Measurements from ENCODE around the gene FAM47E. TPM values are rescaled to one million over a fixed set of nuclear protein-coding genes. Genes with fewer than 3 reads are reported as not detected.
A peak's percentile ranks its signal among the peaks of the same experiment; 100 is the strongest.

FAM47E gene
- total and polyA plus RNA-seq, 2 donors (not counting 3 experiments of a cell fraction or from before 2014, with no cell fraction given): 0.11 TPM; not detected in 1

DNA sequence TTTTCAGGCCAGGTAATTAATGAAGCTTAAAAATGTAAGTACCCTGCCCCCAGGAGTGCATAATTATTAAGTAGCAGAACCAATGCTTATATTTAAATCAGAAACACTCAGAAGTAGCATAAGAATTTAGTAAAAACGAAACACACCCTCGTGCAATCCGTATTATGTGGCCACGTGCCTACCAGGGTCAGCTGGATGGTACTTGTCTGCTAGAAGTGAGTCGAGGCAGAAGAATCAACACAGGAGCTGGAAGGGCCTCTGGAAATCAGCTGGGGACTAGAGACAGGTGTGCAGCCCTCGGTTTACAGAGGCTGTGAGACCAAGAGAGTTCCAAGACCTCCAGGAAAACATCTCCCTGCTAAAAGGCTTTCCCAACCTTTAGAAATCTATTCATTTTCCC, 559 bp upstream of the FAM47E start:
- intact Hi-C loops (cut with micrococcal nuclease): loop anchor here (2.0 kb wide), 2 partner anchors 38 to 124 kb away; partner anchors contain the start of gene SCARB2
- H3K4me2 ChIP-seq (ENCODE audit: insufficient read depth, low read length): peak overlapping the region; percentile 44
- no peak for TF ChIP-seq MAX (IDR thresholded peaks at IDR 0.05; ENCODE audit: insufficient read depth, insufficient read length)
- no peak for TF ChIP-seq POLR2AphosphoS5 (IDR thresholded peaks at IDR 0.05; ENCODE audit: insufficient read depth, low read depth, low read length)
- TF ChIP-seq EZH2 (IDR thresholded peaks at IDR 0.05; ENCODE audit: borderline replicate concordance, low read depth, low read length, severe bottlenecking): no peak
- TF ChIP-seq CTCF (IDR thresholded peaks at IDR 0.05; ENCODE audit: extremely low read depth in 1 of 2, insufficient read depth in 1 of 2, low read depth in 1 of 2, low read length in 2 of 2): no peak
- no peak for TF ChIP-seq POLR2A (IDR thresholded peaks at IDR 0.05; ENCODE audit: low read depth, low read length)
- TF ChIP-seq JUN (IDR thresholded peaks at IDR 0.05; ENCODE audit: borderline replicate concordance, insufficient read depth, insufficient read length, low read depth): no peak
- no peak for TF ChIP-seq MYC (IDR thresholded peaks at IDR 0.05; ENCODE audit: low read depth, low read length)
- TF ChIP-seq FOS (IDR thresholded peaks at IDR 0.05; ENCODE audit: borderline replicate concordance, insufficient read depth, low read length): no peak
- TF ChIP-seq GATA2 (IDR thresholded peaks at IDR 0.05; ENCODE audit: insufficient read depth, insufficient read length, low read depth, low read length): no peak
- peaks cover 53 to 76% of the 10 kb centered on the region in 2 experiments for H3K27me3 ChIP-seq (ENCODE audit: control insufficient read depth in 2 of 2, insufficient read depth in 2 of 2, low read length in 2 of 2)
- H3K9ac ChIP-seq (replicated peaks; ENCODE audit: extremely low read depth, insufficient read depth, low read length): no peak overlapping the region
- peak overlapping the region; percentile 7 for H2AFZ ChIP-seq (ENCODE audit: low read depth, low read length)
- H3K27ac ChIP-seq (ENCODE audit: insufficient read depth, low read depth, low read length): no peak overlapping the region
- CTCF ChIA-PET: interaction anchor here (0.9 to 3.1 kb wide), 2 partner anchors 70 to 127 kb away, joined by 5 to 17 read pairs; no protein-coding TSS in a partner anchor
- no peaks in the 10 kb centered on the region for H3K79me2 ChIP-seq (ENCODE audit: control insufficient read depth, insufficient read depth, low read length)
- no TSS peak for BruUV-seq (replicated peaks)
- H3K4me1 ChIP-seq (ENCODE audit: control insufficient read depth, extremely low read depth, insufficient read depth, low read length): peaks cover 3% of the 10 kb centered on the region
- H3K36me3 ChIP-seq (ENCODE audit: control insufficient read depth in 2 of 2, extremely low read depth in 1 of 2, insufficient read depth in 2 of 2, low read length in 2 of 2): no peaks in the 10 kb centered on the region
- H3K9me3 ChIP-seq (replicated peaks; ENCODE audit: control insufficient read depth, insufficient read depth, low read length): no peaks in the 10 kb centered on the region
- H3K9me1 ChIP-seq (replicated peaks; ENCODE audit: control insufficient read depth, extremely low read depth, insufficient read depth, low read length): no peaks in the 10 kb centered on the region
- POLR2A ChIA-PET: no interaction called here
- no peak for FAIRE-seq
- DNase-seq (ENCODE audit: low read depth, low spot score): peak; percentile 10
- dilution Hi-C loops (cut with MboI; ENCODE audit: extremely low pct_ligation_motif_present, low sequenced_read_pairs): no loop called here
- peak overlapping the region in 2 of 3 experiments; percentile 1 to 28 for H3K4me3 ChIP-seq (replicated peaks in 1 of 3; ENCODE audit: insufficient read depth in 1 of 3, low read depth in 1 of 3, low read length in 3 of 3)
- no peaks in the 10 kb centered on the region for H4K20me1 ChIP-seq (replicated peaks; ENCODE audit: control insufficient read depth, extremely low read depth, insufficient read depth, low read length)

Measured in endothelial cell of umbilical vein (primary cell).